Measurements from ENCODE around the gene OGG1.

Gene OGG1

DNA sequence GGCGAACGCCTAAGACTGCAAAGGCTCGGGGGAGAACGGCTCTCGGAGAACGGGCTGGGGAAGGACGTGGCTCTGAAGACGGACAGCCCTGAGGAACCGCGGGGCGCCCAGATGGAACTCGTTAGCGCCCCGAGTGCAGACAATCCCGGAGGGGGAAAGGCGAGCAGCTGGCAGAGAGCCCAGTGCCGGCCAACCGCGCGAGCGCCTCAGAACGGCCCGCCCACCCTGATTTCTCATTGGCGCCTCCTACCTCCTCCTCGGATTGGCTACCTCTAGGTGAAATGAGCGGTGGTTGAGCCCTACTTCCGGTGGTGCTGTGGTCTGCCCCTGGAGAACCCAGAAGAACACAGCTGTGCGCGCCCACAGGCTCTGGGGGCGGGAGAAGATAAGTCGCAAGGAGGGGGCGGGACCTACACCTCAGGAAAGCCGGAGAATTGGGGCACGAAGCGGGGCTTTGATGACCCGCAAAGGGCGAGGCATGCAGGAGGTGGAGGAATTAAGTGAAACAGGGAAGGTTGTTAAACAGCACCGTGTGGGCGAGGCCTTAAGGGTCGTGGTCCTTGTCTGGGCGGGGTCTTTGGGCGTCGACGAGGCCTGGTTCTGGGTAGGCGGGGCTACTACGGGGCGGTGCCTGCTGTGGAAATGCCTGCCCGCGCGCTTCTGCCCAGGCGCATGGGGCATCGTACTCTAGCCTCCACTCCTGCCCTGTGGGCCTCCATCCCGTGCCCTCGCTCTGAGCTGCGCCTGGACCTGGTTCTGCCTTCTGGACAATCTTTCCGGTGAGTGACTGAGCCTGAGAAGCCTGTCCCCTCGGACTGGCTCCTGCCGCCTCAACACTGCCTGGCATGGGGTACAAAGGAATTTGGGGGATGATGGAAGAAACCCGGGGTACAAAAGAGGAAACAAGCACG lies at the start of gene OGG1:
Gene OGG1 (plus strand): TSS at position 308 of the 911 bp plus-strand sequence. CDS start 335 bp downstream, at position 643.
- DNase-seq (ENCODE audit: low spot score), result peak; percentile 98

DNA sequence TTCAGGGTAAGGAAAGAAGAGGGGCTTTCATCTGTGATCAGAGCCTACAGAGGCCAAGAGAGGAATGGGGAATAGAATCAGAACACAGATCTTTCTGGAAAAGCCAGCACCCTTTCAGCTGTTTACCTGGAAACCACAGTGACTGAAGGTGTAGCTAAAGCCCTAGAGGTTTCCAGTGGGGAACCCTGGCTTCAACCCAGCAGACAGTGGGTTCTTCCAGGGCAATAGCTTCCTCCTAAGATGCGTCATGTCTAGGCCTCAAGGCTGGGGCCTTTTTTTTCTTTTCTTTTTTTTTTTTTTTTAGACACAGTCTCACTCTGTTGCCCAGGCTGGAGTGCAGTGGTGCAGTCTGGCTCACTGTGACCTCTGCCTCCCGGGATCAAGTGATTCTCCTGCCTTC lies 49.2 kb upstream of the OGG1 start:
- DNase-seq (ENCODE audit: low spot score), result no peak

DNA sequence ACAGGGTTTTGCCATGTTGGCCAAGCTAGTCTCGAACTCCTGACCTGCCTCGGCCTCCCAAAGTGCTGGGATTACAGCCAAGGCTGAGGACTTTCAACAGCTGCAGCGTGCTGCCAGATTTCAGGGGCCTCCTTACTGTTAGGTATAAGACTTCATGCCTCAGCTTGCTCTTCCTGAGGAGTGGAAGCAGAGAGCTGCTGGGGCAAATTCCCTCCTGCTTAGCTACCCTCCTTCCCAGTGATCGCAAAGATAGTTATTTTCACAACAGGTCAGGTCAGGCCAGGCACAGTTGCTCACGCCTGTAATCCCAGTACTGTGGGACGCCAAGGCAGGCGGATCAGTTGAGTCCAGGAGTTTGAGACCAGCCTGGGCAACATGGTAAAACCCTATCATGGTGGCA lies 48.7 kb upstream of the OGG1 start:
- DNase-seq (ENCODE audit: low spot score), result no peak

DNA sequence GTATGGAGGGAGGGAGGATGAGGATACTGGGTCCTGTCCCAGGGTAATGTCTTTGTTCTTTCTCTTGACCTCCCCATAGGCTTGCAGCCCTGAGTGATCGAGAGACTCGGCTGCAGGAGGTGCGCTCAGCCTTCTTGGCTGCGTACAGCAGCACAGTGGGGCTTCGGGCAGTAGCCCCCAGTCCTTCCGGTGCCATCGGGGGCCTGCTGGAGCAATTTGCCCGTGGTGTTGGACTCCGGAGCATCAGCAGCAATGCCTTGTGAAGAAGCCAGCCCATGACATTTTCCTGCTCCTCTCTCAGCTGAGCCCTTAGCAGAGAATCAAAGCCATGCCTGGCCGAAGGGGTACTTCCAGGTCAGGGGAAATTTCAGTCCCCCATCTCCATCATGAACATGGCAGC lies 48.0 kb upstream of the OGG1 start:
- no peak for DNase-seq (ENCODE audit: low spot score)

DNA sequence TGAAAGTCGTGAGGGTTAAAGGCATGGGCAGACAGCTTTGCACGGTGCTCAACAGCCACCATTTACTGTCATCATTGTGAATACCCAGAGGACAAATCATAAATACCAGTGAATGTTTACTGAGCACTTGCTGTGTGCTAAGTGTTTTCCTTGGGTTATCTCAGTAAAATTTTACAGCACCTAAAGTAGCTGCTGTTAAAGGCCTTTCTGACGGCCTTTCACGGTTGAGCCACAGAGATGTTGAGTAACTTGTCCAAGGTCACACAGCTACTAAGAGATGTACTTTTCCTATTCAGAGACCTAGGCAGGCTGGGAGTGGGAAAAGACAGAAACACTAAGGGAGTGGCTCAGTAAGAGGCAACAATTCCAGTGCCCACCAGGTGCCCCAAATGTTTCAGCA lies 46.5 kb upstream of the OGG1 start:
- no peak for DNase-seq (ENCODE audit: low spot score)

DNA sequence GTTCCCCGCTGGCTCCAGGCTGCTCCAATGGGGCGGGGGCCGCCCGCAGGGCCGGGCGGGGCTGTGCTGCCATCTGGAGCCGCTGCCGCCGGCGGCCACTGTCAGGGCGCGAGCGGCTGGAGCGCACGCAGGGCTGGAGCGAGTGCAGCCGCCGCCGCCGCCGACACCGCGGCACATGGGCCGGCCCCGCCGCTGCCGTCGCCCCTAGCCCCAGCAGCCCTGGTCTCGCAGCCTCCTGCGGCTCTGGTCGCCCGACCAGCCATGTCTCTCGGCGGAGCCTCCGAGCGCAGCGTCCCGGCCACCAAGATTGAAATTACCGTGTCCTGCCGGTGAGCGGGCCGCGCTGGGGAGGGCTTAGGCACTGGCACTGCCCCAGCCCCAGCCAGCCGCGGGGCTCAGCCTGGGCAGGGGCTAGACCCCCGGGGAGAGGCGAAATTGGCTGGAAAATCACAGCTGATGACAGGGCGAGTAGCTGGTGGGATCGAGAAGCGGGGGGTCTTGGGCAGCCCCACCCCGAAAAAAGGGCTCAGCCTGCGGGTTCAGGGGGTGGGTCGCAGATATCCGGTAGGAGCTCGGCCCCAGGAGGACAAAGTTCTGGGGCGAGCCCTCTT lies 45.9 kb upstream of the OGG1 start, which contains the start of gene CPNE9:
Gene CPNE9 (plus strand): TSS at position 98 of the 611 bp plus-strand sequence. CDS start 164 bp downstream, at position 262.
- no peak for DNase-seq (ENCODE audit: low spot score)

DNA sequence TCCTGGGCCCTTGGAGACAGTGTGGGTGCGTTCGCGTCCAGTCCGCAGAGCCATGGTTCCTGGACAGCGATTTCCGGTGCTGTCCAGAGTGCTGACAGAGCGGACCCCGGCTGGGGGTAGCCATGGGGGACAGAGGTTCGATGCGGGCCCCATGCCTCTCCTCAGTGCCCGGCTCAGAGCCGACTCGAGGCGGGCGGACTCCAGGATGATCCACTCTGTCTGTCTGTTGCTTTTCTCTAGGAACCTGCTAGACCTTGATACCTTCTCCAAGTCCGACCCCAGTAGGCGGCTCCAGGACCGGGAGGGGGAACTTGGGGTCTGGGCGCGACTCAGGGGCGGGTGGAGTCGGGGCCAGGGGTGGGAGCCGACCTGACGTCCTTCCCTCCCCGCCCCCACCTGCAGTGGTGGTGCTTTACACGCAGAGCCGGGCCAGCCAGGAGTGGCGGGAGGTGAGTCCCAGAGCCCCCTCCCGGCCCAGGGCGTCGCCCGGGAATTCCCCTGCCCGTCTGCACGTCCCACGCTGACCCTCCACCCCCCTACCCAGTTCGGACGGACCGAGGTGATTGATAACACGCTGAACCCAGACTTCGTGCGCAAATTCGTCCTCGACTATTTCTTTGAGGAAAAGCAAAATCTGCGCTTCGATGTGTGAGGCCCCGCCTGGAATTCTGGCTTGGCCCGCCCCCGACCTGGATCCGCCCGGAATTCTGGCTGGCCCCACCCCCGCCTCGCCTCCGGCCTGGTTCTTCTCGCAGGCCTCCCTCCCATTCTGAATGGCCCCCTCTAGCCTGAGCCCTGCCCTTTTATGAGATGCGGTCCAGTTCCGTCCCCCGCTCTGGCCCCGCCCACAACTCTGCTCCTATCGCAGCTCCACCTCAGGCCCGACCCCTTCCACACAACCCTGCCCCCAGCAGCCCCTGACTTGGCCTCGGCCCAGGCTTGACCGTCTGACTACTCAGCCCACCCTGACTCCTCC lies 45.1 kb upstream of the OGG1 start:
- DNase-seq (ENCODE audit: low spot score), result peak; percentile 19

DNA sequence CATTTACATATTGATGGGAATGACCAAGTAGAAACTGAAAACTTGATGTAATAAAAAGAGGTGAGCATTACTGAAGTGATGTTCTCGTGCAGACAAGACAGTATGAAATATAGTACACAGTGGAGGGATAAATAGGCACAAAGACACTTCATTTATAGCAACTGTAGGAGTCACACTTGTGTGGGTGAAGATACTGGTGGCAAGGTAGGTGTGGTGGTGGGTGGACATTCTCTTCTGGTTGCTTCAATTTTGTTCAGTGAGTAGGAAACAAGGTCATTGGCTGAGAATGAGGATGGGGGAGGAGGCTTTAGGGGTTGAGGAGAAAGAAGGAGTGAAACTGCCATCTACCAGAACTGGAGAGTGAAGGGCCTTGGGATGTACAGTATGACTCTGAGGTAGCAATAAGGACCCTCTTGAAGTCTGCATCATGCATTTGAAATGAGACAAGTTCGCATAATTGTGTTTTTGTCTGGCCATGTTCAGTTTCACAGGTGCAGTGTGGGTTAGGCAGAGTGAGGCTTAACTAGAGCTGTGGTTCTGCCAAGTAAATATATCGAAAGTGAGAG lies 39.5 kb upstream of the OGG1 start:
- DNase-seq (ENCODE audit: low spot score), result no peak

DNA sequence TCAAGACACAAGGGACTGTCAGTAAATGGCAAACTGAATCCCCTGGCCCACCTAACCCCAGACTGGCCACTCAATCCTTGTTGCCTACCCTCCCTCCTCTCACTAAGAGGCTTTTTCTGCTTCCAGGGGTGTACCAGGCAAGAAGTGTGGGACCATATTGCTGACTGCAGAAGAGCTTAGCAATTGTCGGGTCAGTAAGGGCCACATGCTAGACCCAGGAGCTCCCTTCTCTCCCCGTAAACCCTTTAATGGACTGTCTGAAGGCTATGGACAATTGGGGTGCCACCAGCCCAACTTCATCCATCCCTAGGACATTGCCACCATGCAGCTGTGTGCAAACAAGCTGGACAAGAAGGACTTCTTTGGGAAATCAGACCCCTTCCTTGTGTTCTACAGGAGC lies 37.3 kb upstream of the OGG1 start:
- no peak for DNase-seq (ENCODE audit: low spot score)

DNA sequence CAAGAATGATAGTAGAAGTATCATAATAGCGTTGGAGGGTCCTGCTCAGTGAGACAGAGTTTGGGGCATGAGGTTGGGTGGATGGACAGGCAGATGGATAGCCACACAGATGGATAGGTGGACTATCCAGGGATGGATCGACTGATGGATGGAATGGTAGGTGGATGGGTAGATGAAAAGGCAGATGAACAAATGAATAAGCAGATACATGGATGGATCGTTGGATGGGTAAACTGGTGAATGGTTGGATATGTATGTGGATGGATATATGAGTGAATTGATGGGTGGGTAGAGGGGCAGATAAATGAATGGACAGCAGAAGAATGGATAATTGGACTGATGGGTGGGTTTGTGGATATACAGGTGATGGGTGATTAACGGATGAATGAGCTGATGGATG lies 36.6 kb upstream of the OGG1 start:
- DNase-seq (ENCODE audit: low spot score), result no peak

DNA sequence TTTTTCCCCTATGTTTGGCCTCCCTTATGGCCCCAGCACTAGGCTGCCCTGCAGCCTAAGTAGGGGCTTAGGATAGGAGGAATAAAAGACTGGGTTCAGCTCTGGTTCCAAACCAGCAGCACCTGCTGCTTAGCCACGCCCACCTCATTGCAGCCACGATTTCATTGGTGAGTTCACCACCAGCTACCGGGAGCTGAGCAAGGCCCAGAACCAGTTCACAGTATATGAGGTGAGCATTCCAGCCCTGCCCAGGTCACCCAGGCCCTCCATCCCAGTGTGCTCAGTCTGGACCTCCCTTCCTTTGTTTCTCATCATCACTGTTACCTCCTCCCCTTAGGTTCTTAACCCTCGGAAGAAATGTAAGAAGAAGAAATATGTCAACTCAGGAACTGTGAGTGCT lies 34.6 kb upstream of the OGG1 start:
- no peak for DNase-seq (ENCODE audit: low spot score)

DNA sequence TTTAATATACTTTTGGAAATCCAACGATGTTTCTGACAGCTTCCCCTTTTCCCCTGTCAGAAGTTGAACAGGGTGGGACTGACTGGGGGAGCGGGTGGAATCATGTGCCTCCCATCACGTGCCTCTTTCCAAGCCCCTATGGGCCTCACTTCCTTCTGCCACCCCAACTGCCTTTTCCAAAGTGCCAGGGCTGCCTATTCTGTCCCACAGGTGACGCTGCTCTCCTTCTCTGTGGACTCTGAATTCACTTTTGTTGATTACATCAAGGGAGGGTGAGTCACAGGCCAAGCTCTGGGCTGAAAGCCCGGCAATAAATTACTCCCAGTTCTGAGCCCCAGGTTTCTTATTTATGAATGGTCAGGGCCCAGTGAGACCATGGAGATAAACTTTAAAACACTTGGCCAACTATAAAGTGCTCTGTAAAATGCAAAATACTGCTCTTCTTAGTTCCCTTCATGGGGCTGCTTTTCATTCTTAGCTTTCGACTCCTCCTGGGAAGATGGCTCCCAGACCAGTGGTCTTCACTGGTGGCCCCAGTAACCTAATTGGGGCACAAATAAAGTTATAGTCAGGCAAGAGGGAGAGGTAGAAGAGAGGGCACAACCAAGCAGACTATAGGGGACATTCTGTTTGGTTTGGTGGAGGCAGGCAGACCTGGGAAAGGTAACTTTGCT lies 33.9 kb upstream of the OGG1 start:
- DNase-seq (ENCODE audit: low spot score), result no peak

DNA sequence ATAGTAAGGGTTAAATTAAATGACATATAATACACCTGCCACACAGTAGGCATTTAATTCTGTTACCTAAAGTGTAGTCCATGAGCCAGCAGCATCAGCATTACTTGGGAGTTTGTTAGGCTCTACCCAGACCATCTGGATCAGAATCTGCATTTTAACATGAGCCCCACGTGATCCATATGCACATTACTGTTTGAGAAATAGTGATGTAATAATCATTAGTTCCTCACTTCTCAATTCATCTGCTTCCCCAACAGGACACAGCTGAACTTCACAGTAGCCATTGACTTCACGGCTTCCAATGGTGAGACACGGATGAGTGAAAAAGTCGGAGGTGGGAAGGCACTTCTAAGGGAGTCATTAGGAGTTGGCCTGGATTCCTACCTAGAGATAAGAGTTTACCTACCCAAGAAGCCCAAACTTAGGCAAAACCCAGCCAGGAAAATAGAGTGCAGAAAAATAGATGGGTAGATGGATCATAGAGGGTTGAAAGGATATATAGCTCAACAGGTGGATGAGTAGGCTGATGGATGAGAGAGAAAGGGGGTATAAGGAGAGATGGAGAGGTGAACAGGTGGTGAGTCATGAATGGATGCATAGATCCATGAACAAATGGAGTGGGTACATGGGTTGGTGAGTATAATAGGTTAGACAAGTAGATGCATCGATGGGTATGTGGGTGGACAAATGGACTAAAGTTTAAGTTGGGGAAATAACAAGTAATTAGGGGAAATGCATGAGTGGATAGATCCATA lies 32.8 kb upstream of the OGG1 start:
- no peak for DNase-seq (ENCODE audit: low spot score)

DNA sequence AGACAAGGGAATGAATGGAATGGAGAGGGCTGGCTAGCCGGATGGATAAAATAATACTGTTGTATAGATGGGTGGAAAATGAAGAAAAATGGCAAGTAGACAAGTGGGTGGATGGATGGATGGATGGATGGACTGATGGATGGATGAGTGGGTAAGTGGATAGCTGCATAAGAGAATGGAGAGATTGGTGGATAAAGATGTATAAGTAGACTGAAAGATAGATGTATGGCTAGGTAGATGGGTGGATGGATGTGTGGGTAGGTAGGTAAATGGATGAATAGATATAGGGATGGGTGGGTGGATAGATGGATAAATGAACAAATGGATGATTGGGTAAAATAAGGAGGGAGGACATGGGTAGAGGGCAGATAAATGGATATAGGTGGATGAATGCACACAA lies 32.2 kb upstream of the OGG1 start:
- no peak for DNase-seq (ENCODE audit: low spot score)

DNA sequence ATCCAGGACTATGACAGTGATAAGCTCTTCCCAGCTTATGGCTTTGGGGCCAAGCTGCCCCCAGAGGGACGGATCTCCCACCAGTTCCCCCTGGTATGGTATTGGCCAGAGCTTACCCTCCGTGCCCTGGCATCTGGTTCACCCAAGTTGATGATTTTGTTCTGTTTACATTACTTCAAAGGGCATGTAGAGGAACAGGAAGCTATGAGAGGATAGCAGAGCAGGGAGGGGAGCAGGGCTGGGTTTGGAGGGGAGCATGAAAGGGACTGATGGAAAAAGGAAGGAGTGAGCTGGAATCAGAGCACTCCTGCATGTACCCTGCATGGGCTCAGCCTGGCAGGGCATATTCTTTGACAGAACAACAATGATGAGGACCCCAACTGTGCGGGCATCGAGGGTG lies 31.6 kb upstream of the OGG1 start:
- DNase-seq (ENCODE audit: low spot score), result no peak

DNA sequence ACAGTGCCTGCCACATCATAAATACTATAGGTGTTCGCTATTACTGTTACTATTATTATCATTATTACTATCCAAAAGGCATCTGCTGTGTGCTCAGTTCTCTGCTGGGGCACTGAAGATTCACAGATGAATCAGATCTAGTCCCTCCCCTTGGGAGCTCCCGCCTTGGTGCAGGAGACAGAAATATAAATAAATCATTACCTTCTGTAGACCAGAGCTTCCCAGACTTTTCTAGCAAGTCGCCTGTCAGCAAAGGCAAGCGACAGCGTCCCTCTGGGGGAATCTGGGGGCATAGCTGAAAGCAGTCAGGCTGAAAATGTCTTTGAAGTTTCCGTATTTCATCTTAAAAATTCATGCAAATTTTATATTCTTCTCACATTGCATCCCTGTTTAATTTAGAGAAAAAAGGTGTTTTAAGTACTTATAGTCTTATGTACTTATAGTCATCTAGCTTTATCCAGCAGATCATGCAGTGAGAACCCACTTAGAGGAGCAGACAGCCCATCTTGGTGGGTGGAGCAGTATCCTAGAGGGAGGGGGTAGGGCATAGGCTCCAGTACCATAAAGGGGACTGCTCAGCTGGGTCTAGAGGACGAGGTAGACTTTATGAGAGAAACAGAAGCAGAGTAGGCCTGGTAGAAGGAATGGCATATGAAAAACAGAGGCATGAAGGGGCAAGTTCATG lies 28.6 kb upstream of the OGG1 start:
- DNase-seq (ENCODE audit: low spot score), result no peak

DNA sequence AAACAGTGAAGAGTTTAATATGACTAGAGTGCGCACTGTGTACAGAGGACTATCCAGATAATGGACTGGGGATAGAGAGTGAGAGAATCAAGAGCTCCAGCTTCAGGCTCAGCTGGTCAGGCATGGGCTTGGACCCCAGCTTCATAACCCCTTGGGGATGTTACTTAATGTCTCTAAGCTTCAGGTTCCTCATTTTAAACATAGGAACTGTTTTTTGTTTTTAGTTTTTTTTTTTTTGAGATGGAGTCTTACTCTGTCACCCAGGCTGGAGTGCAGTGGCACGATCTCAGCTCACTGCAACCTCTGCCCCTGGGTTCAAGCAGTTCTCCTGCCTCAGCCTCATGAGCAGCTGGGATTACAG lies 28.1 kb upstream of the OGG1 start:
- no peak for DNase-seq (ENCODE audit: low spot score)

DNA sequence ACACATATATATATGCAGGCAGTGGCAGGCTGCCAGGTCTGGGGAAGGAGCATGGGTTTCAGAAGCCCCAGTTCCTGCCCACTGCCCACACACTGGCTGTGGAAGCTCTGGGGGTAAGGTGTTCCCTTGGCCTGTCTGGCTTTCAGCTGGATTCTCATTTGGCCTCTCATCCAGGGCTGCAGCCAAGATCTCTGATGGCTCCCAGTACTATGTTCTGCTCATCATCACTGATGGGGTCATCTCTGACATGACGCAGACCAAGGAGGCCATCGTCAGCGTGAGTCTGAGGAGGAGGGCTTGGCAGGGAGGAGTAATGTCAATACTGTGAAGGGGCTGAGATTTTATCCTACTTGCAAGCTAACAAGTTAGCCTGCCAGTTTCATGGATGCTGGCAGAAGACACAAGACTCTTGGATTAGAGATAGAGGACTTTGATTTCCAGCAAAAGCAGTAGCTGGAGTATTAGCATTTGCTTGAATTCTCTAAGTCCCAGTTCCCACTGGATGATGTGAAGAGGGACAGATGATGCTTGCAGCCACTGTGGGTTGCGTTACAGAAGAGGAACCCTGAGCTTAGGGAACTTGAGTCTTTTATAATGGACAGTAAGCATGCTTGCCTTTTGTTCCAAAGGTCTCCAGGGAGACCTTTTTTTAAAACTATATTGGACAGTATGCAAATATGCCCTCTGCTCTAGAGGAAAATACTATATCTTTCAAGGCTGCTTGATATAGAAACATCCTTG lies 23.8 kb upstream of the OGG1 start:
- no peak for DNase-seq (ENCODE audit: low spot score)

DNA sequence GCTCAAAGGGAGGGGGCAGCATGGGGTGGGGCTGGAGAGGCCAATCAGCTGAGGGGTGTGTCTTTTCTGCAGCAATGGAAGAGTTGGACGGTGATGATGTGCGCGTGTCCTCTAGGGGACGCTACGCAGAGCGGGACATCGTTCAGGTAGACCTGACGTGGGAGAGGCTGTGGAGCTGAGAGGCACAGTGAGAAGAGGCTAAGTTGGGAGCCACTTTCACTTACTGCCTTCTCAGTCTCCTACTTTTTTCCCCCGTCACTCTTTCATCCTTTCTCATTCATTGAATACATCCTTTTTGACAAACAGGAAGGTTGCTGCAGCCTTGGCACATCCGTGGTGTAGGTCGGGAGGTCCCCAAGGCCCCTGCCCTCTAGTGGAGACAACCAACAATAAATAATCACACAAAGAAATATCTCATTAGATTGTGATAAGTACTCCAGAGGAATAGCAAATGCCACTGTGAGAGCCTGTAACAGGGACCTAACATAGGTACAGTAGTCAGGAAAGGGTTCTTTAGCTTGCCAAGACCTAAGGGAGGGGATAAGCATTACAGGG lies 22.6 kb upstream of the OGG1 start:
- DNase-seq (ENCODE audit: low spot score), result no peak

Data from kidney capillary endothelial cell (primary cell).